H9 (cell line): Measurements from ENCODE around the gene CCDC68. TPM values are rescaled to one million over a fixed set of nuclear protein-coding genes. Genes with fewer than 3 reads are reported as not detected.

Source experiments
- DNase-seq: peaks from one replicate; pipeline ENCODE4 v3.0.0-alpha.2; 2017
- H2AFZ ChIP-seq: one replicate; pipeline ENCODE4 v1.6.1; 2013; ENCODE audit warnings: mild to moderate bottlenecking, low read length, control low read depth, moderate library complexity
- H2AK5ac ChIP-seq: 2 replicates; pipeline ENCODE4 v1.6.1; 2013; ENCODE audit warnings: low read length, control low read depth, mixed read lengths; ENCODE audit not compliant: insufficient read length
- H2BK120ac ChIP-seq: one replicate; pipeline ENCODE4 v1.6.1; 2013; ENCODE audit warnings: low read depth, mild to moderate bottlenecking, low read length, control low read depth, inconsistent platforms; ENCODE audit not compliant: poor library complexity, severe bottlenecking
- H2BK12ac ChIP-seq: 2 replicates; pipeline ENCODE4 v1.6.1; 2013; ENCODE audit warnings: low read length, control low read depth, mixed read lengths, low read depth; ENCODE audit not compliant: insufficient read length
- H2BK15ac ChIP-seq: 2 replicates; pipeline ENCODE4 v1.6.1; 2013; ENCODE audit warnings: low read depth, low read length, control low read depth
- H2BK20ac ChIP-seq: one replicate; pipeline ENCODE4 v1.6.1; 2013; ENCODE audit warnings: low read depth, mild to moderate bottlenecking, low read length, control low read depth, inconsistent platforms; ENCODE audit not compliant: poor library complexity, severe bottlenecking
- H2BK5ac ChIP-seq: 2 replicates; pipeline ENCODE4 v1.6.1; 2013; ENCODE audit warnings: low read length, control low read depth, mixed read lengths; ENCODE audit not compliant: insufficient read length
- H3K14ac ChIP-seq: 2 replicates; pipeline ENCODE4 v1.6.1; 2013; ENCODE audit warnings: low read length, control low read depth; ENCODE audit not compliant: insufficient read depth
- H3K18ac ChIP-seq: 2 replicates; pipeline ENCODE4 v1.6.1; 2013; ENCODE audit warnings: low read depth, mild to moderate bottlenecking, mixed read lengths, low read length, control low read depth; ENCODE audit not compliant: insufficient read length
- H3K23ac ChIP-seq: 2 replicates; pipeline ENCODE4 v1.6.1; 2013; ENCODE audit warnings: low read length, control low read depth, mixed read lengths, low read depth; ENCODE audit not compliant: insufficient read length
- H3K23me2 ChIP-seq: 2 replicates; pipeline ENCODE4 v1.6.1; 2013; ENCODE audit warnings: low read depth, mild to moderate bottlenecking, mixed read lengths, low read length, control low read depth; ENCODE audit not compliant: insufficient read length, poor library complexity, severe bottlenecking
- H3K27ac ChIP-seq: 2 replicates; pipeline ENCODE4 v1.5.1; 2013; ENCODE audit warnings: low read length, control low read depth, mixed read lengths, low read depth; ENCODE audit not compliant: insufficient read length
- H3K27me3 ChIP-seq: 2 replicates; pipeline ENCODE4 v1.6.1; 2013; ENCODE audit warnings: low read length, control low read depth, inconsistent platforms; ENCODE audit not compliant: insufficient read depth
- H3K4ac ChIP-seq: 2 replicates; pipeline ENCODE4 v1.6.1; 2013; ENCODE audit warnings: low read depth, mild to moderate bottlenecking, control low read depth, inconsistent platforms, low read length, moderate library complexity
- H3K4me1 ChIP-seq: 2 replicates; pipeline ENCODE4 v1.6.1; 2013; ENCODE audit warnings: low read length, control low read depth, inconsistent platforms; ENCODE audit not compliant: insufficient read depth
- H3K4me2 ChIP-seq: 2 replicates; pipeline ENCODE4 v1.6.1; 2013; ENCODE audit warnings: low read length, control low read depth, mixed read lengths; ENCODE audit not compliant: insufficient read length, insufficient read depth
- H3K56ac ChIP-seq: 2 replicates; pipeline ENCODE4 v1.6.1; 2013; ENCODE audit warnings: low read depth, mild to moderate bottlenecking, mixed read lengths, low read length, control low read depth; ENCODE audit not compliant: insufficient read length
- H3K79me1 ChIP-seq: 2 replicates; pipeline ENCODE4 v1.6.1; 2013; ENCODE audit warnings: low read depth, mild to moderate bottlenecking, moderate library complexity, low read length, control low read depth, inconsistent platforms; ENCODE audit not compliant: insufficient read depth, poor library complexity, severe bottlenecking
- H3K79me2 ChIP-seq: 2 replicates; pipeline ENCODE4 v1.6.1; 2013; ENCODE audit warnings: low read length, control low read depth, inconsistent platforms; ENCODE audit not compliant: insufficient read depth
- H3K9ac ChIP-seq: 2 replicates; pipeline ENCODE4 v1.6.1; 2013; ENCODE audit warnings: low read length, control low read depth, mixed read lengths; ENCODE audit not compliant: insufficient read length; ENCODE audit errors: extremely low read depth
- H3K9me3 ChIP-seq: one replicate; pipeline ENCODE4 v1.6.1; 2013; ENCODE audit warnings: low read depth, low read length, inconsistent platforms; ENCODE audit not compliant: control insufficient read depth
- H3T11ph ChIP-seq: one replicate; pipeline ENCODE4 v1.6.1; 2013; ENCODE audit warnings: mild to moderate bottlenecking, low read length, control low read depth, inconsistent platforms
- H4K20me1 ChIP-seq: one replicate; pipeline ENCODE4 v1.6.1; 2013; ENCODE audit not compliant: control insufficient read depth, insufficient read length, insufficient read depth
- H4K5ac ChIP-seq: 2 replicates; pipeline ENCODE4 v1.6.1; 2013; ENCODE audit warnings: low read depth, mild to moderate bottlenecking, mixed read lengths, low read length, control low read depth; ENCODE audit not compliant: insufficient read length
- H4K8ac ChIP-seq: replicated peaks from 2 replicates; pipeline ENCODE4 v1.6.1; 2013; ENCODE audit warnings: low read length, control low read depth, mixed read lengths, low read depth; ENCODE audit not compliant: insufficient read length
- H4K91ac ChIP-seq: 2 replicates; pipeline ENCODE4 v1.6.1; 2013; ENCODE audit warnings: low read depth, mild to moderate bottlenecking, moderate library complexity, mixed read lengths, low read length, control low read depth; ENCODE audit not compliant: insufficient read length
- H3K27ac Mint-ChIP-seq, 3 experiments: 2 replicates in 2 of 3; 3 replicates in 1 of 3; pipeline ENCODE4 v1.8.0; 2020 to 2021; ENCODE audit warnings: mixed read lengths in 3 of 3, mild to moderate bottlenecking in 1 of 3, moderate library complexity in 1 of 3
- H3K27me3 Mint-ChIP-seq: 2 replicates; pipeline ENCODE4 v1.8.0; 2021; ENCODE audit warnings: low read depth, mild to moderate bottlenecking, moderate library complexity, mixed read lengths
- H3K36me3 Mint-ChIP-seq, 3 experiments: 2 replicates in 2 of 3; 3 replicates in 1 of 3; pipeline ENCODE4 v1.8.0; 2020 to 2021; ENCODE audit warnings: low read depth in 3 of 3, mixed read lengths in 3 of 3; ENCODE audit not compliant: insufficient read depth in 1 of 3
- H3K4me1 Mint-ChIP-seq, 2 experiments: 2 replicates each; pipeline ENCODE4 v1.8.0; 2020; ENCODE audit warnings: mixed read lengths in 2 of 2
- H3K4me3 Mint-ChIP-seq, 2 experiments: 2 replicates in 1 of 2; 3 replicates in 1 of 2; pipeline ENCODE4 v1.8.0; 2020 to 2021; ENCODE audit warnings: mild to moderate bottlenecking in 2 of 2, mixed read lengths in 2 of 2, moderate library complexity in 1 of 2
- H3K9me3 Mint-ChIP-seq, 2 experiments: 2 replicates in 1 of 2; 3 replicates in 1 of 2; pipeline ENCODE4 v1.8.0; 2020; ENCODE audit warnings: mild to moderate bottlenecking in 2 of 2, mixed read lengths in 2 of 2, moderate library complexity in 1 of 2
- CTCF ChIP-seq: fragments of 200-600 bp; sonication (generic); conservative IDR thresholded peaks from 3 replicates; pipeline ENCODE4 v1.8.0; 2021; ENCODE audit warnings: antibody characterized with exemption, mild to moderate bottlenecking
- total RNA-seq: library from RNA; stranded (reverse); gene quantifications from 2 replicates; pipeline ENCODE4 v1.2.1, GENCODE V29; 2021

The CCDC68 gene
- total RNA-seq, 1 experiment from 2014 or later = not detected

DNA sequence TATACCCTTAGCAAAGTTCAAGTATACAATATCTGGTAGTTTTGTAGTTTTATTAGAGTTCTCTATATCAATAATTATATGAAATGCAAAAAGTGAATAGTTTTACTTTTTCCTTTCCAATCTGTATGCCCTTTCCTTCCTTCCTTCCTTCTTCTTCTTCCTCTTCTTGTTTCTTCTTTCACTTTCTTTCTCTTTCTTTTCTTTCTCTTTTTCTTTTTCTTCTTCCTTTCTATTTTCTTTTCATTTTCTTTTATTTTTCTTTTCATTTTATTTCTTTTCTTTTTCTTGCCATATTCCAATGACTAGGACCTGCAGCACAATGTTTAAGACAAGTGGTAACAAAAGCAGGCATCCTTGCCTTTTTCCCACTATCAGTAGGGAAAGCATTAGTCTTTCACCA, 59.8 kb downstream of the CCDC68 start:
- no peak overlapping the region for H2AFZ ChIP-seq
- no peak overlapping the region for H3K14ac ChIP-seq
- Mint-ChIP-seq H3K27ac (no peak overlapping the region), H3K9me3 (no peaks in the 10 kb centered on the region), H3K27me3 (no peaks in the 10 kb centered on the region), H3K36me3 (no peaks in the 10 kb centered on the region), H3K4me3 (no peak overlapping the region), H3K4me1 (0 out of 4 replicates have a peak, but pooled peaks cover 4 to 7% of the 10 kb centered on the region in 2 experiments)
- H4K20me1 ChIP-seq = no peaks in the 10 kb centered on the region
- no peak overlapping the region for H3K27ac ChIP-seq
- no peak overlapping the region for H3K56ac ChIP-seq
- no peak overlapping the region for H3K23ac ChIP-seq
- H2BK12ac ChIP-seq = no peak overlapping the region
- no peak overlapping the region for H3K18ac ChIP-seq
- H3K79me1 ChIP-seq = no peaks in the 10 kb centered on the region
- no peak overlapping the region for H3K4ac ChIP-seq
- H3K4me2 ChIP-seq = no peak overlapping the region
- H3K79me2 ChIP-seq = no peaks in the 10 kb centered on the region
- H3K23me2 ChIP-seq = no peaks in the 10 kb centered on the region
- H4K5ac ChIP-seq = no peak overlapping the region
- H3K27me3 ChIP-seq = no peaks in the 10 kb centered on the region
- TF ChIP-seq CTCF = no peak
- no peak overlapping the region for H2AK5ac ChIP-seq
- H3K9ac ChIP-seq = no peak overlapping the region
- H3K9me3 ChIP-seq = no peaks in the 10 kb centered on the region
- no peak overlapping the region for H2BK120ac ChIP-seq
- H3T11ph ChIP-seq = no peak overlapping the region
- no peak overlapping the region for H2BK20ac ChIP-seq
- no peak overlapping the region for H4K8ac ChIP-seq
- no peaks in the 10 kb centered on the region for H3K4me1 ChIP-seq
- no peak for DNase-seq
- no peak overlapping the region for H2BK15ac ChIP-seq
- no peak overlapping the region for H2BK5ac ChIP-seq
- H4K91ac ChIP-seq = no peak overlapping the region
